NCI-H510A treated with DMSO at 0.1 percent for 48 hours (cell line): ENCODE measurements around the gene CCDC15.
"Not testable (repeated sequence)": the region's sequence is repeated elsewhere in the genome, so short reads cannot be mapped to it uniquely, and the experiment has no call there.

ENCODE experiments used
- DNase-seq: peaks from one replicate; lab custom pipeline; 2025; lab: John Stamatoyannopoulos, UW

The CCDC15 gene

GRCh38 chr11:125082040-125082439 lies 128.0 kb downstream of the CCDC15 start:
- no peak for DNase-seq

GRCh38 chr11:125082611-125083311 lies 128.8 kb downstream of the CCDC15 start:
- no peak for DNase-seq

GRCh38 chr11:125083312-125084056 lies 129.5 kb downstream of the CCDC15 start:
- DNase-seq: no peak

- DNase-seq: no peak
Measured at GRCh38 chr11:125084057-125084416, 130.0 kb downstream of the CCDC15 start.

GRCh38 chr11:125084761-125085231 lies 130.8 kb downstream of the CCDC15 start:
- DNase-seq: no peak

GRCh38 chr11:125085301-125086081 lies 131.5 kb downstream of the CCDC15 start:
- DNase-seq: no peak

GRCh38 chr11:125086633-125087296 lies 132.8 kb downstream of the CCDC15 start:
- DNase-seq: no peak

- no peak for DNase-seq
Measured at GRCh38 chr11:125088123-125088522, 134.1 kb downstream of the CCDC15 start.

- no peak for DNase-seq
Measured at GRCh38 chr11:125088576-125089455, 134.8 kb downstream of the CCDC15 start.

- DNase-seq: not testable (repeated sequence)
Measured at GRCh38 chr11:125089481-125089880, 135.5 kb downstream of the CCDC15 start.

- DNase-seq: not testable (repeated sequence)
Measured at GRCh38 chr11:125090151-125090550, 136.1 kb downstream of the CCDC15 start.

- DNase-seq: no peak
Measured at GRCh38 chr11:125090816-125091215, 136.8 kb downstream of the CCDC15 start.
